Renal cortical epithelial cell (primary cell): ENCODE measurements around the gene OTOG. TPM values are rescaled to one million over a fixed set of nuclear protein-coding genes. Genes with fewer than 3 reads are reported as not detected.

Source experiments
- DNase-seq: peaks from one replicate; pipeline ENCODE4 v3.0.0-alpha.2; 2011; ENCODE audit warnings: low read depth
- total RNA-seq: library from RNA; depleted of rRNA; stranded (reverse); fragments of >200 nt; gene quantifications from 2 replicates; pipeline ENCODE4 v1.2.3, GENCODE V29; 2014

The OTOG gene
- total RNA-seq, 1 donor from 2014 or later: not detected

GRCh38 chr11:17538054-17538453, 9.0 kb upstream of the OTOG start:
- DNase-seq: no peak

DNA sequence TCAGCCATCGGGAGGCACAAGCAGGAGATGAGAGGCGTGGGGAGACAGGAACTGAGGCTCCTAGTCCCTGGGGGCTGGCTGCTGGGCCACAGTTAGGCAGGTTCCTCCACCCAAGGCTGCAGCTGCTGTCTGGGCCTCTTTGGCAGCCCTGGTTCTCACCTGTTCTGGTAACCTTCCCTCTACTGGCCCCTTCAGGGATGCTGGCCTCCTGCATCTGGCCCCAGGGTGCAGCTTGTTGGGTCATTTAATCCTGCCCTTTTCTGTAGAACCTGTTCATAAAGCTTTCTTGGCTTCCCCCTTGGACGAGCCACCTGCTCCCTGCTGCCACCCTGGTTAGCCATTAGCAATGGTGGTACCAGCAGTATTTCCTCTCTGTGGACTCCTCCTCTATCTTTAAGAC, 8.3 kb upstream of the OTOG start:
- no peak for DNase-seq

DNA sequence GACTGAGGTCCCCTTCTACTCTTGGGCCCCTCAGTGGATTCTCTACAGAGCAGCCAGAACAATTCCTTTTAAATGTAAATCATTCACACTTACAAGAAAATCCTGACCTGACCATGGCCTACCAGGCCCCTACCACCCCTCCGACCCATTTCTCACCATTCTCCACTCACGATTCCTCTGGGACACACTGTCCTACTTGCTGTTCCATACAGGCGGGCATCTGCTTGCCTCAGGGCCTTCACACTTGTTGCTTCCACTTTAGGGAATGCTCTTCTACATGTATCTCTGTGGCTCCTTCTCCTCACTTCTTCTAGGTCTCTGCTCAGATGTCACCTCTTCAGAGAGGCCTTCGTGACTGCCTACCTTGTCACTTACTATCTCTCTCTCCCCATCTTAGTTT, 6.3 kb upstream of the OTOG start:
- DNase-seq: no peak

- DNase-seq: peak; percentile 88
Measured at GRCh38 chr11:17541330-17541885, 5.7 kb upstream of the OTOG start.

DNA sequence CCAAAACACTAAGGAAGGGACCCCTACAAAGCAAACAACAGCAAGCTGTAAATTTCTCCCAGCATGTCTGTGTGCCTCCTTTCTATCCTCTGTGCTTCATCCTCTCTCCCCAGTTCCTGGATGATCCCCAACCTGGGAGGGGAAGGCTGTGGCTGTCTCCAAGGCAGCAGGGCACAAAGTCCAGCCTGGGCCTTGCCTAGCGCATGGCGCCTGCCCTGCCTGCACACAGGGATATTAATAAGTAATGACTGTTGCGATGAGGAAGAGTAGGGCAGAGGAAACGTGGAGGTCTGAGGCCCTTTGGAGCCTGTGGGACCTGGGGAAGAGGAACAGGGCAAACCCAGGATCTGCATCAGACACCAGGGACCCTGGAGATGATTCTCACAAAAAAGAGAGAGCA, 4.8 kb upstream of the OTOG start:
- peak; percentile 50 for DNase-seq

- DNase-seq: no peak
Measured at GRCh38 chr11:17543041-17543440, 4.0 kb upstream of the OTOG start.

- no peak for DNase-seq
Measured at GRCh38 chr11:17543574-17544180, 3.4 kb upstream of the OTOG start.

DNA sequence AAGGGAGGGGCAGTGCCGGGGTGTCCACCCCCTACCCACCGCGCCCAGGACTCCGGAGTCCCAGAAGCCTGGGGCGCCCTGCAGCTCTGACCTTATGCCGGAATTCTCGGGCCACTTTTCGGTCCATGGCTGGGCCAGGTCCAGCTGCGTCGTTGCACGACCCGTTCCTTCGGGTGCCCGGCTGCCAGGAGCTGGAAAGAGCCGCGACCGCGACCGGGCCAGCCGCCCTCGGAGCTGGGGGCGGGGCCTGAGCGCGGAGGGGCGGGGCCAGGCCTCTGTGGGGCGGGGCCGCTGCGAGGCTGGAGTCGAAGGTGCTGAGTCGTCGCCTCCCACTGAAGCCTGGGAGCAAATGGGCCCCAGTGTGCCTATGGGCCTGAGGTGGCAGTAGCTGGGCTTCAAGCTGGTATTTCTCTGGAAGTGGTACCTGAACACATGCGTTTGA, 2.9 kb upstream of the OTOG start, which contains the start of gene USH1C:
Gene USH1C, minus strand, starts transcription at position 236 of the 442 bp plus-strand sequence. Its CDS starts 109 bp downstream, at position 127.
- no peak for DNase-seq

DNA sequence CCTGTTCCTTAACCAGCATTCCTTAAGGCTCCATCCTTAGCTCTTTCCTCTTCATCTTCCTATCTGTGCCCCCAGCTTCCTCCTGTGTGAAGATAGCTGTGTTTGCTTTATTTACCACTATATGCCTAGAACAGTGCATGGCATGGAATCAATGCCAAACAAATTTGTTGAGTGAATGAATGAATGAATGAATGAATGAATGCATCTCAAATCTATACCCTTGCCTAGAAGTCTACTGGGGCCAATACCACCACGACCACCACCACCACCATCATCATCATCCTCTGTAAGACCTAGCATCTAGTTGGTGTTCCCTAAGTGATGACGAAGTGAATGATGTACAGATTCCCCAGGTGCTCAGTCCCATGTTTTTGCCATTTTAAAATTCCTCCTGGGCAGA, 819 bp upstream of the OTOG start:
- no peak for DNase-seq

- DNase-seq: no peak
Measured at GRCh38 chr11:17547932-17548331, 873 bp downstream of the OTOG start.

GRCh38 chr11:17548444-17548843, 1.4 kb downstream of the OTOG start:
- no peak for DNase-seq

- no peak for DNase-seq
Measured at GRCh38 chr11:17550450-17551346, 3.6 kb downstream of the OTOG start.

- DNase-seq: no peak
Measured at GRCh38 chr11:17551347-17552040, 4.4 kb downstream of the OTOG start.

GRCh38 chr11:17552041-17552355, 4.9 kb downstream of the OTOG start:
- DNase-seq: no peak

- DNase-seq: no peak
Measured at GRCh38 chr11:17552392-17553248, 5.6 kb downstream of the OTOG start.

- no peak for DNase-seq
Measured at GRCh38 chr11:17553249-17553546, 6.1 kb downstream of the OTOG start.

DNA sequence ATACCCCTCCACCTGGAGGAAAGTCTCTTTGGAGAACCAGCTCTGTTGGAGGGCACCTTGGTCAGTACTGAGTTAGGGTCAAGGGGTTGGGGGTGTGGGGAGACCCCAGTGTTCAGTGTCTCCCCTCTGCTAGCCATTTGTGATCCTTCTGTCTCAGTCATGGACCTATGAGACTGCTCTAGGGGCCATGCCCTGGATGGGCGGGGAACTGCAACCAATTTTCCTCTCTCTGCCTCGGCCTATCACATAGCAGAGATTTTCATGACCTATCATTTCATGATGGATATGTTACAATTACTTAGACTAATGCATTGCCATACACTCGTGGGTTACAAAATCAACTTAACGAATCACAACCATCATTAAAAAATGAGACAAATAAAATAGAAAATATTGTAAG, 7.4 kb downstream of the OTOG start:
- DNase-seq: no peak

DNA sequence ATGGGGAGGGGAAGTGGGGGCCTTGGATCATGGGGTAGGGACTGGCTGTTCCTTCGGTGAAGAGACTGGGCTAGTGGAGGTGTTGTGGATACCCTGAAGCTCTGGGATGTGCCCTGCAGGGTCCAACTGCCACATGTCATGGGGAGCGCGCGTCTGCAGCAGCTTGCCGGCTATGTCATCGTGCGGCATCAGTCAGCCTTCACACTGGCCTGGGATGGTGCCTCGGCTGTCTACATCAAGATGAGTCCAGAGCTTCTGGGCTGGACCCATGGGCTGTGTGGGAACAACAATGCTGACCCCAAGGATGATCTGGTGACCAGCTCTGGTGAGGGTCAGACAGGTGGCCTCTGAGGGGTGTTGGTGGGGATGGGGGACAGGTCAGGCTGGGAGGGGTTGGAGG, 9.9 kb downstream of the OTOG start:
- no peak for DNase-seq

DNA sequence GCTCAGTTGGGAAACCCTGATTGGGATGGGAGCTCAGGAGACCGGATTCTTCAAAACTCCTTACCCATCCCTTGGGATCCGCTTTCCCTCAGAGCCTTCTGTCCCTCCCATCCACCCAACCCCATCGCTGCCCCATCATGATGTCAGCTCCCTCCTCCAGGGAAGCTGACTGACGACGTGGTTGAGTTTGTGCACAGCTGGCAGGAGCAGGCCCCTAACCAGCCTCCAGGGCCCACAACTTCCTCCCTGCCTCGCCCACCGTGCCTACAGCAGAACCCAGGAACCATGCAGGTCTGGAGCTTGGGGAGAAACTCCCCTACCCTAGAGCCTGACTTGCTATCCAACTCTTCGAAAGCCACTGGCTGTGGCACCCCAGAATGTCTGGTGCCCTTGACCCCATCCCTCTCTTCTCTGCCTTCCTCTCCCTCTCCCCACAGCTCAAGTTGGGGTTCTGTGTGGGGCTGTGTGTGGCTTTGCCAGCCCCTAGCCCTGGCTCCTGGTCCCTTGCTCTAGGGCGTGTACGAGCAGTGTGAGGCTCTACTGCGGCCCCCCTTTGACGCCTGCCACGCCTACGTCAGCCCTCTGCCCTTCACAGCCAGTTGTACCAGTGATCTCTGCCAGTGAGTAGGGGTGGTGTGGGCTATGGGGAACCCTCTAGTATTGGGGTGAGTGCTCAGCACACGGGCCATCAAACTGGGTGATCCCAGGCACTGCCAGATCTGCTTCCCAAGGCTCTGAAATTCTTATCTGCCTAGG, 11.1 kb downstream of the OTOG start:
- DNase-seq: no peak

GRCh38 chr11:17558916-17559315, 11.9 kb downstream of the OTOG start:
- no peak for DNase-seq
